Measurements from ENCODE around the gene MYCT1. TPM values are rescaled to one million over a fixed set of nuclear protein-coding genes. Genes with fewer than 3 reads are reported as not detected.

MYCT1 gene
- total RNA-seq, 1 experiment from 2014 or later = 1.5 TPM

- TF ChIP-seq PRDM15 (CRISPR knock-in tag; IDR thresholded peaks at IDR 0.05) (no peak), KAT7 (CRISPR knock-in tag; IDR thresholded peaks at IDR 0.05; ENCODE audit: borderline replicate concordance) (no peak), ZNF532 (CRISPR knock-in tag; IDR thresholded peaks at IDR 0.05; ENCODE audit: borderline replicate concordance) (no peak), ATF6 (CRISPR knock-in tag; IDR thresholded peaks at IDR 0.05) (no peak), ELF4 (CRISPR knock-in tag; IDR thresholded peaks at IDR 0.05; ENCODE audit: low read depth) (no peak)
Observed at GRCh38 chr6:152661776-152662175, 35.9 kb upstream of the MYCT1 start (continued).

- ATAC-seq = peak; percentile 72
- H3K4me3 Mint-ChIP-seq = no peak overlapping the region
Observed at GRCh38 chr6:152669895-152670294, 27.8 kb upstream of the MYCT1 start.

GRCh38 chr6:152671171-152671570 lies 26.5 kb upstream of the MYCT1 start:
- DNase-seq (ENCODE audit: low spot score) (no peak), ATAC-seq (no peak)
- Mint-ChIP-seq H3K4me1 (peaks cover 5% of the 10 kb centered on the region), H3K36me3 (no peaks in the 10 kb centered on the region), H3K27ac (no peak overlapping the region), H3K27me3 (ENCODE audit: low read depth) (no peaks in the 10 kb centered on the region), H3K4me3 (no peak overlapping the region), H3K9me3 (peaks cover 11% of the 10 kb centered on the region)
- ChIA-PET POLR2A (no interaction called here), CTCF (interaction anchor here (0.9 to 1.8 kb wide), 2 partner anchors 28 to 185 kb away, joined by 3 to 8 read pairs; no protein-coding TSS in a partner anchor)
- no peak for TF ChIP-seq FOXP4 (CRISPR knock-in tag; IDR thresholded peaks at IDR 0.05)
- TF ChIP-seq E2F1 (CRISPR knock-in tag; IDR thresholded peaks at IDR 0.05) = no peak
- no peak for TF ChIP-seq ATF3 (CRISPR knock-in tag; conservative IDR thresholded peaks at IDR 0.05)
- TF ChIP-seq ZNF425 (CRISPR knock-in tag; conservative IDR thresholded peaks at IDR 0.05) = no peak
- TF ChIP-seq PRDM15 (CRISPR knock-in tag; IDR thresholded peaks at IDR 0.05) = no peak

More at GRCh38 chr6:152669895-152670294, 27.8 kb upstream of the MYCT1 start:
- no peak for DNase-seq (ENCODE audit: low spot score)
- TF ChIP-seq ZNF138 (CRISPR knock-in tag; conservative IDR thresholded peaks at IDR 0.05) (no peak), NR3C1 (CRISPR knock-in tag; conservative IDR thresholded peaks at IDR 0.05; ENCODE audit: low read depth) (no peak)
- Mint-ChIP-seq H3K27ac (no peak overlapping the region), H3K27me3 (ENCODE audit: low read depth) (no peaks in the 10 kb centered on the region), H3K4me1 (peaks cover 3% of the 10 kb centered on the region; the same call in 1 of the 2 replicates), H3K36me3 (no peaks in the 10 kb centered on the region), H3K9me3 (peaks cover 7% of the 10 kb centered on the region)
- ChIA-PET POLR2A (no interaction called here), CTCF (interaction anchor here (0.6 to 2.6 kb wide), 2 partner anchors 27 to 74 kb away, joined by 5 to 14 read pairs; no protein-coding TSS in a partner anchor)

Measured in WTC11 (cell line).